Measurements from ENCODE around the gene CNBP. TPM values are rescaled to one million over a fixed set of nuclear protein-coding genes. Genes with fewer than 3 reads are reported as not detected.

CNBP gene
- total RNA-seq, 1 donor from 2014 or later = 330 TPM

- intact Hi-C loops (cut with micrococcal nuclease) = no loop called here
Observed at GRCh38 chr3:129132097-129132866, 51.4 kb downstream of the CNBP start.

GRCh38 chr3:129131465-129132088, 52.1 kb downstream of the CNBP start:
- intact Hi-C loops (cut with micrococcal nuclease) = no loop called here

- intact Hi-C loops (cut with micrococcal nuclease) = no loop called here
Observed at GRCh38 chr3:129130291-129130813, 53.3 kb downstream of the CNBP start.

- intact Hi-C loops (cut with micrococcal nuclease) = no loop called here
Observed at GRCh38 chr3:129128357-129129155, 55.1 kb downstream of the CNBP start.

GRCh38 chr3:129126726-129127280, 56.9 kb downstream of the CNBP start:
- intact Hi-C loops (cut with micrococcal nuclease) = no loop called here

- intact Hi-C loops (cut with micrococcal nuclease) = loop anchor here (5.0 kb wide), 1 partner anchor 989 kb away; no protein-coding TSS in a partner anchor
Observed at GRCh38 chr3:129123314-129124060, 60.2 kb downstream of the CNBP start.

GRCh38 chr3:129122412-129123011, 61.2 kb downstream of the CNBP start:
- intact Hi-C loops (cut with micrococcal nuclease) = loop anchor here (5.0 kb wide), 1 partner anchor 990 kb away; no protein-coding TSS in a partner anchor

- intact Hi-C loops (cut with micrococcal nuclease) = loop anchor here (2.0 to 5.0 kb wide), 4 partner anchors 307 to 990 kb away; partner anchors contain the start of genes EFCAB12 and RPN1
Observed at GRCh38 chr3:129121792-129122411, 61.8 kb downstream of the CNBP start, which contains the start of gene RAB43. TSS of gene RAB43 (minus strand) at chr3:129121804. CDS start at chr3:129121489, 315 bp downstream.

GRCh38 chr3:129121016-129121791, 62.5 kb downstream of the CNBP start:
- intact Hi-C loops (cut with micrococcal nuclease) = loop anchor here (2.0 to 5.0 kb wide), 4 partner anchors 308 to 991 kb away; partner anchors contain the start of genes EFCAB12 and RPN1

GRCh38 chr3:129120254-129121004, 63.3 kb downstream of the CNBP start:
- intact Hi-C loops (cut with micrococcal nuclease) = loop anchor here (1.0 to 5.0 kb wide), 18 partner anchors 8 to 992 kb away; partner anchors contain the start of genes CFAP92, CNBP, COPG1 and EFCAB12

GRCh38 chr3:129119365-129120100, 64.2 kb downstream of the CNBP start:
- intact Hi-C loops (cut with micrococcal nuclease) = loop anchor here (1.0 to 5.0 kb wide), 20 partner anchors 7 to 997 kb away; partner anchors contain the start of genes CFAP92, CNBP, COPG1 and EFCAB12

- intact Hi-C loops (cut with micrococcal nuclease) = loop anchor here (1.0 to 5.0 kb wide), 3 partner anchors 239 to 996 kb away; partner anchors contain the start of genes ACAD9 and RUVBL1
Observed at GRCh38 chr3:129118745-129119144, 65.0 kb downstream of the CNBP start.

Other genes with a start within 250 kb of the CNBP start
- gene CFAP92, start 189.8 kb downstream of the CNBP start, total RNA-seq = not detected in 2 replicates
- gene EFCC1, start 182.6 kb downstream of the CNBP start, total RNA-seq = not detected in 2 replicates
- not detected in 2 replicates for gene GP9, start 123.1 kb downstream of the CNBP start, total RNA-seq
- 64.3 and 66.8 TPM in 2 replicates for gene RAB43, start 62.1 kb downstream of the CNBP start, total RNA-seq
- gene ISY1, start 22.8 kb downstream of the CNBP start, total RNA-seq = 66.5 and 68.5 TPM in 2 replicates
- gene COPG1, start 65.7 kb upstream of the CNBP start, total RNA-seq = 184 and 187 TPM in 2 replicates
- 47.3 and 52.5 TPM in 2 replicates for gene HMCES, start 95.0 kb upstream of the CNBP start, total RNA-seq
- 0.83 TPM in 2 replicates for gene EFCAB12, start 244.7 kb upstream of the CNBP start, total RNA-seq

All from T-helper 1 cell treated with Interleukin-12 subunit alpha and Interleukin-12 subunit beta and Interleukin-4 antibody, amounts not matched to agents 30 ng/mL and 1 ng/mL, for 36 hours (primary cell).